ENCODE measurements around the gene SPATA32.

Gene SPATA32

GRCh38 chr17:45279898-45280297 is 18.0 kb upstream of the SPATA32 start:
- Histone ChIP-seq H3K27ac (ENCODE audit: poor library complexity, severe bottlenecking) (no peak overlapping the region), H3K9me3 (ENCODE audit: severe bottlenecking) (no peaks in the 10 kb centered on the region), H3K36me3 (ENCODE audit: low read depth) (peaks cover 59% of the 10 kb centered on the region), H3K4me3 (ENCODE audit: severe bottlenecking) (no peak overlapping the region), H3K4me1 (ENCODE audit: insufficient read depth, poor library complexity, severe bottlenecking) (peaks cover 9% of the 10 kb centered on the region), H3K27me3 (ENCODE audit: insufficient read depth, poor library complexity, severe bottlenecking) (no peaks in the 10 kb centered on the region)
- DNase-seq (ENCODE audit: low spot score) (no peak), ATAC-seq (ENCODE audit: low read depth) (no peak)
- TF ChIP-seq, protein P1, sequence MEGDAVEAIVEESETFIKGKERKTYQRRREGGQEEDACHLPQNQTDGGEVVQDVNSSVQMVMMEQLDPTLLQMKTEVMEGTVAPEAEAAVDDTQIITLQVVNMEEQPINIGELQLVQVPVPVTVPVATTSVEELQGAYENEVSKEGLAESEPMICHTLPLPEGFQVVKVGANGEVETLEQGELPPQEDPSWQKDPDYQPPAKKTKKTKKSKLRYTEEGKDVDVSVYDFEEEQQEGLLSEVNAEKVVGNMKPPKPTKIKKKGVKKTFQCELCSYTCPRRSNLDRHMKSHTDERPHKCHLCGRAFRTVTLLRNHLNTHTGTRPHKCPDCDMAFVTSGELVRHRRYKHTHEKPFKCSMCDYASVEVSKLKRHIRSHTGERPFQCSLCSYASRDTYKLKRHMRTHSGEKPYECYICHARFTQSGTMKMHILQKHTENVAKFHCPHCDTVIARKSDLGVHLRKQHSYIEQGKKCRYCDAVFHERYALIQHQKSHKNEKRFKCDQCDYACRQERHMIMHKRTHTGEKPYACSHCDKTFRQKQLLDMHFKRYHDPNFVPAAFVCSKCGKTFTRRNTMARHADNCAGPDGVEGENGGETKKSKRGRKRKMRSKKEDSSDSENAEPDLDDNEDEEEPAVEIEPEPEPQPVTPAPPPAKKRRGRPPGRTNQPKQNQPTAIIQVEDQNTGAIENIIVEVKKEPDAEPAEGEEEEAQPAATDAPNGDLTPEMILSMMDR (IDR thresholded peaks at IDR 0.05; ENCODE audit: poor library complexity, severe bottlenecking) = no peak

GRCh38 chr17:45277992-45278391 is 16.1 kb upstream of the SPATA32 start:
- DNase-seq (ENCODE audit: low spot score) = no peak
- no peaks in the 10 kb centered on the region for H3K4me1 ChIP-seq (ENCODE audit: insufficient read depth, poor library complexity, severe bottlenecking)
- peak overlapping the region; percentile 18 for H3K27ac ChIP-seq (ENCODE audit: poor library complexity, severe bottlenecking)
- no peaks in the 10 kb centered on the region for H3K9me3 ChIP-seq (ENCODE audit: severe bottlenecking)
- H3K27me3 ChIP-seq (ENCODE audit: insufficient read depth, poor library complexity, severe bottlenecking) = no peaks in the 10 kb centered on the region
- no peak overlapping the region for H3K4me3 ChIP-seq (ENCODE audit: severe bottlenecking)
- TF ChIP-seq, protein P1 (IDR thresholded peaks at IDR 0.05; ENCODE audit: poor library complexity, severe bottlenecking) = no peak
- H3K36me3 ChIP-seq (ENCODE audit: low read depth) = peaks cover 59% of the 10 kb centered on the region
- ATAC-seq (ENCODE audit: low read depth) = no peak

GRCh38 chr17:45277216-45277849 is 15.4 kb upstream of the SPATA32 start:
- Histone ChIP-seq H3K4me3 (ENCODE audit: severe bottlenecking) (no peak overlapping the region), H3K9me3 (ENCODE audit: severe bottlenecking) (no peaks in the 10 kb centered on the region), H3K36me3 (ENCODE audit: low read depth) (peaks cover 60% of the 10 kb centered on the region), H3K4me1 (ENCODE audit: insufficient read depth, poor library complexity, severe bottlenecking) (no peaks in the 10 kb centered on the region), H3K27ac (ENCODE audit: poor library complexity, severe bottlenecking) (peak overlapping the region; percentile 18), H3K27me3 (ENCODE audit: insufficient read depth, poor library complexity, severe bottlenecking) (no peaks in the 10 kb centered on the region)
- TF ChIP-seq, protein P1 (IDR thresholded peaks at IDR 0.05; ENCODE audit: poor library complexity, severe bottlenecking) = peak; percentile 93
- peak; percentile 86 for DNase-seq (ENCODE audit: low spot score)
- peak; percentile 89 for ATAC-seq (ENCODE audit: low read depth)

DNA sequence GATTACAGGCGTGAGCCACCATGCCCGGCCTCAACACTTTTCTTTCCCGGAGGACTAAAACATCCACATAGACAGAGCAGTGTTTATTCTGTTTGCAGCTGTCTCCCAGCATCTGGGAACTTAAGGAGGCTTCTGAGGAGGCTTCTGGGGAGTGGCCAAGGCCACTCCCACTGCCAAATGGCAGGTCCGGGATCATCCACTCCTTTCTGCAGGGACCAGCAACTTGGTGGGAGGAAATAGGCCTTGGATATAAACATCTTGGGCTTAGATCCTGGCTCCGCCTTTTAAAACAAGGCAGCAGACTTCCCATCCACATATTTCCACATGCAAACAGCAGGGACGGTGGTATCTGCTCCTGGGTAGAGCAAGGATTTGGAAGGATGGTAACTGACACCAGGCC is 14.1 kb upstream of the SPATA32 start:
- DNase-seq (ENCODE audit: low spot score) = no peak
- Histone ChIP-seq H3K27ac (ENCODE audit: poor library complexity, severe bottlenecking) (no peak overlapping the region), H3K4me1 (ENCODE audit: insufficient read depth, poor library complexity, severe bottlenecking) (no peaks in the 10 kb centered on the region), H3K27me3 (ENCODE audit: insufficient read depth, poor library complexity, severe bottlenecking) (no peaks in the 10 kb centered on the region), H3K4me3 (ENCODE audit: severe bottlenecking) (no peak overlapping the region), H3K9me3 (ENCODE audit: severe bottlenecking) (no peaks in the 10 kb centered on the region), H3K36me3 (ENCODE audit: low read depth) (peaks cover 65% of the 10 kb centered on the region)
- no peak for ATAC-seq (ENCODE audit: low read depth)
- TF ChIP-seq, protein P1 (IDR thresholded peaks at IDR 0.05; ENCODE audit: poor library complexity, severe bottlenecking) = no peak

DNA sequence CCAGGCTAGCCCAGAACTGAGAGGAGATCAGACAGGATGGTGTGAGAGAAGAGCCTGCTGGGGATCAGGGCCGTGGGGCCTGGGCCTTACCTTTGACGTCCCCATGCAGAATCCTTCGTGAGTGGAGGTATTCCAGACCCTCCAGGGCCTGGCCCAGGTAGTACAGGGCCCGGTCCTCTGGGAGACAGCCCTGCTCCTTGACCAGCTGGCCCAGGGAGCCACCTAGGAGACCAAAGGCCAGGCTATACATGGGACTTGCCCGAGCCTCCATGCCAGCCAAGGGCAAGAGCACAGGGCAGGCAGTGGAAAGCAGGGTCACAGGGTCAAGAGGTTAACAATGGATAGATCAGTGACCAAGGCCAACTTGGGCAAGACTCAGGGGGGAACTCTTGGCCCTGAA is 12.1 kb upstream of the SPATA32 start:
- peak; percentile 52 for DNase-seq (ENCODE audit: low spot score)
- ATAC-seq (ENCODE audit: low read depth) = no peak
- no peak overlapping the region for H3K27ac ChIP-seq (ENCODE audit: poor library complexity, severe bottlenecking)

More for the DNA sequence above, 12.1 kb upstream of the SPATA32 start:
- TF ChIP-seq, protein P1 (IDR thresholded peaks at IDR 0.05; ENCODE audit: poor library complexity, severe bottlenecking) = no peak
- H3K9me3 ChIP-seq (ENCODE audit: severe bottlenecking) = no peaks in the 10 kb centered on the region
- no peaks in the 10 kb centered on the region for H3K27me3 ChIP-seq (ENCODE audit: insufficient read depth, poor library complexity, severe bottlenecking)
- no peaks in the 10 kb centered on the region for H3K4me1 ChIP-seq (ENCODE audit: insufficient read depth, poor library complexity, severe bottlenecking)
- peaks cover 71% of the 10 kb centered on the region for H3K36me3 ChIP-seq (ENCODE audit: low read depth)
- H3K4me3 ChIP-seq (ENCODE audit: severe bottlenecking) = no peak overlapping the region
